Osteoblast (primary cell): Measurements from ENCODE around the gene WDFY4. TPM values are rescaled to one million over a fixed set of nuclear protein-coding genes. Genes with fewer than 3 reads are reported as not detected.

Experiments
- DNase-seq: peaks from one replicate; pipeline ENCODE4 v3.0.0; 2011; ENCODE audit warnings: low spot score, mixed read lengths; ENCODE audit not compliant: insufficient read length; ENCODE audit errors: missing footprints
- H2AFZ ChIP-seq: 2 replicates; pipeline ENCODE4 v1.6.0; 2011; ENCODE audit warnings: mild to moderate bottlenecking, low read length
- H3K27ac ChIP-seq: 2 replicates; pipeline ENCODE4 v1.5.1; 2011; ENCODE audit warnings: mild to moderate bottlenecking, low read depth, low read length, moderate library complexity
- H3K27me3 ChIP-seq: 2 replicates; pipeline ENCODE4 v1.6.0; 2012; ENCODE audit warnings: mild to moderate bottlenecking, control low read depth, inconsistent platforms, low read length, moderate library complexity; ENCODE audit not compliant: insufficient read depth
- H3K36me3 ChIP-seq: 2 replicates; pipeline ENCODE4 v1.5.1; 2011; ENCODE audit warnings: mild to moderate bottlenecking, low read length, control low read depth, moderate library complexity; ENCODE audit not compliant: insufficient read depth
- H3K4me1 ChIP-seq: 2 replicates; pipeline ENCODE4 v1.5.1; 2011; ENCODE audit warnings: mild to moderate bottlenecking, low read length, control low read depth, moderate library complexity; ENCODE audit not compliant: insufficient read depth
- H3K4me2 ChIP-seq: 2 replicates; pipeline ENCODE4 v1.6.0; 2011; ENCODE audit warnings: mild to moderate bottlenecking, low read length; ENCODE audit not compliant: insufficient read depth
- H3K4me3 ChIP-seq: fragments of 200-600 bp; sonication (generic); 3 replicates; pipeline ENCODE4 v1.5.1; 2012; ENCODE audit warnings: mild to moderate bottlenecking, low read length, inconsistent platforms; ENCODE audit not compliant: insufficient read depth
- H3K79me2 ChIP-seq: 2 replicates; pipeline ENCODE4 v1.6.0; 2012; ENCODE audit warnings: mild to moderate bottlenecking, low read length, control low read depth, inconsistent platforms; ENCODE audit not compliant: insufficient read depth
- H3K9me3 ChIP-seq: 2 replicates; pipeline ENCODE4 v1.5.1; 2011; ENCODE audit warnings: low read depth, low read length, control low read depth
- H4K20me1 ChIP-seq: 2 replicates; pipeline ENCODE4 v1.6.0; 2012; ENCODE audit warnings: mild to moderate bottlenecking, low read length, control low read depth; ENCODE audit not compliant: insufficient read depth
- total RNA-seq: library from RNA; depleted of rRNA; stranded (reverse); fragments of >200 nt; gene quantifications from 2 replicates; pipeline ENCODE4 v1.2.3, GENCODE V29; 2012
- TF ChIP-seq, protein P1 (sequence below): IDR thresholded peaks from 2 replicates; pipeline ENCODE4 v1.5.1; 2011; ENCODE audit warnings: mild to moderate bottlenecking, low read depth, low read length, moderate library complexity; ENCODE audit errors: extremely low read depth

The WDFY4 gene
- total RNA-seq, 1 donor = 0.36 TPM

DNA sequence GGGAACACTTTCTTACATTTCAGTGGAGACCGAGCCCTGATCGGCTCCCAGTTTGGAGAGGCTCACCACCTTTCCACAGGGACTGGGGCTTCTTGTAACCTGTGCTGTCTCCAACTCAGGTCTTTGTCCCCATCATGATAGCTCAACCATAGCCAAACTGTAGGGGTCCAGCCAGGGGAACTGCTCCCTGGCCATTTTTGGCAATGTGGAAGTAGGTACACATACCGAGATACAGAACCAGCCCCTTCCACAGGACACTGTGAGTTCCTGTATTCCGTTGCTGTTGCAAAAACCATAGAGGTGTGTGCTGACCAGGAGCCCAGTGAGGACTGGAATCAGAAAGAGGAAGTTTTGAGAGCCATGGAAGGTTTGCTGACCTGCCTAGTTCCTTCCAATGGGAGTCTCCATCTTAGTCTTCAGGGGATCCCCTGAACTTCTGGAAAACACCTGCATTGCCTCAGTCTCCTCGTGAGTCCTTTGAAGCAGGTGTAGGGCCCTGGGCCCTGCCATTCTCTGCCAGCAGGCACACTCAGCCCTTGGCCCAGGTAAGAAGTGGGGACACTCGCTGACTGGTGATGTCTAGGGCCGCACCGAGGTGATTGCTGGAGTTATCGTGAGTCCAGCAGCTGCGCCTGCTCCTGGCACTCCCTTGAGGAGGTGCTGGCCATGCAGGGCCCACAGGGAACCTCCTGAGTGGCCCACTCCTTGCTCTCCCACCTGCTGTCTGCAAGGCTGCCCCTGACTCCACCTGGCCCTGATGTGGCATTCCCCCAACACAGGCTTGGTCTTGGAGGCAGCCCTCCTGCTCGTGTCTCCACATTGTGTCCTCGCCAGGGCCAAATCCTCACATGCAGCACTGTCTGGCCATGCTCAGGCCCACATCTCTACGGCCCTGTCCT is 11.2 kb downstream of the WDFY4 start:
- Histone ChIP-seq H3K36me3 (no peaks in the 10 kb centered on the region), H3K9me3 (no peaks in the 10 kb centered on the region), H2AFZ (no peak overlapping the region), H3K27me3 (peaks cover 20% of the 10 kb centered on the region), H3K4me1 (no peaks in the 10 kb centered on the region), H4K20me1 (no peaks in the 10 kb centered on the region), H3K27ac (no peak overlapping the region), H3K4me3 (no peak overlapping the region), H3K79me2 (no peaks in the 10 kb centered on the region), H3K4me2 (no peak overlapping the region)
- DNase-seq = peak; percentile 68
- TF ChIP-seq, protein P1, sequence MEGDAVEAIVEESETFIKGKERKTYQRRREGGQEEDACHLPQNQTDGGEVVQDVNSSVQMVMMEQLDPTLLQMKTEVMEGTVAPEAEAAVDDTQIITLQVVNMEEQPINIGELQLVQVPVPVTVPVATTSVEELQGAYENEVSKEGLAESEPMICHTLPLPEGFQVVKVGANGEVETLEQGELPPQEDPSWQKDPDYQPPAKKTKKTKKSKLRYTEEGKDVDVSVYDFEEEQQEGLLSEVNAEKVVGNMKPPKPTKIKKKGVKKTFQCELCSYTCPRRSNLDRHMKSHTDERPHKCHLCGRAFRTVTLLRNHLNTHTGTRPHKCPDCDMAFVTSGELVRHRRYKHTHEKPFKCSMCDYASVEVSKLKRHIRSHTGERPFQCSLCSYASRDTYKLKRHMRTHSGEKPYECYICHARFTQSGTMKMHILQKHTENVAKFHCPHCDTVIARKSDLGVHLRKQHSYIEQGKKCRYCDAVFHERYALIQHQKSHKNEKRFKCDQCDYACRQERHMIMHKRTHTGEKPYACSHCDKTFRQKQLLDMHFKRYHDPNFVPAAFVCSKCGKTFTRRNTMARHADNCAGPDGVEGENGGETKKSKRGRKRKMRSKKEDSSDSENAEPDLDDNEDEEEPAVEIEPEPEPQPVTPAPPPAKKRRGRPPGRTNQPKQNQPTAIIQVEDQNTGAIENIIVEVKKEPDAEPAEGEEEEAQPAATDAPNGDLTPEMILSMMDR = no peak

DNA sequence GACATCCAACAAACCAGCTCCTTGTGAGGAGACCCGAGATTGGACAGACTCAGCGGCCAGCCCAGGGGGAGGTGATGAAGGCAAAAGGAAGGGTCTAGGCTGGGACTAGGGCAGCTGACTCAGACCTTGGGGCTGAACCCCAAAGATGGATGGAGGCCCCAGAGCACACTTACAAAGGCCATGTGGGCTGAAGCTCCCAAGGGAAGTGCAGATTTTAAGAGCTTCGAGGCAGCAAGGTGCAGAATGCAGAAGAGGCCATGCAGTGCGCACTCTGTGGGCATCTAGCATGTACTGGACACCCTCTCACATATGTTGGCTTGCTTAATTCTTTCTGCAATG is 11.8 kb downstream of the WDFY4 start:
- H3K36me3 ChIP-seq = no peaks in the 10 kb centered on the region
- H3K27me3 ChIP-seq = peaks cover 20% of the 10 kb centered on the region
- H2AFZ ChIP-seq = no peak overlapping the region
- TF ChIP-seq, protein P1 = no peak
- H3K4me2 ChIP-seq = no peak overlapping the region
- DNase-seq = no peak
- H4K20me1 ChIP-seq = no peaks in the 10 kb centered on the region
- H3K79me2 ChIP-seq = no peaks in the 10 kb centered on the region
- H3K27ac ChIP-seq = no peak overlapping the region
- no peaks in the 10 kb centered on the region for H3K9me3 ChIP-seq
- H3K4me3 ChIP-seq = no peak overlapping the region
- H3K4me1 ChIP-seq = no peaks in the 10 kb centered on the region

DNA sequence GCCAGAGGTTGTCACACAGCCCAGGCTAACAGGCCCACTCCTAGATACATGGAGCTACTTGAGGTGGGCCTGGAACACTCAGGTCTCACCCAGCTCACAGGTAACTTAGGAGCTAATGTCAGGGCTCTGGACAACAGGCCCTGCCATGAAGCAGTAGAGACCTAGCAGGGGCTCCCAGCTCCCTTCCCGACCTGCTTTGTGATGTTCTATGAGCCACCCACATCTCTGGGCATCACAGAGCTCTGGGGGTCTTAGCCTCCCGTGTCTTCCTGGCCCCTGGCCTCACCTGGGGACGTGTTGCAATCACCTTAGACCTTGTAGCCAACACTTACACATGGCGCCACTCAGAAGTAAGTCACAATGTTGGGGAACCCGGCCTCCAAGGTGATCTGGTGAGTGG is 12.4 kb downstream of the WDFY4 start:
- peaks cover 20% of the 10 kb centered on the region for H3K27me3 ChIP-seq
- H2AFZ ChIP-seq = no peak overlapping the region
- TF ChIP-seq, protein P1 = no peak
- H3K79me2 ChIP-seq = no peaks in the 10 kb centered on the region
- H3K4me1 ChIP-seq = no peaks in the 10 kb centered on the region
- H3K36me3 ChIP-seq = no peaks in the 10 kb centered on the region
- DNase-seq = no peak
- no peak overlapping the region for H3K4me3 ChIP-seq
- no peaks in the 10 kb centered on the region for H4K20me1 ChIP-seq
- H3K9me3 ChIP-seq = no peaks in the 10 kb centered on the region
- H3K4me2 ChIP-seq = no peak overlapping the region
- H3K27ac ChIP-seq = no peak overlapping the region

DNA sequence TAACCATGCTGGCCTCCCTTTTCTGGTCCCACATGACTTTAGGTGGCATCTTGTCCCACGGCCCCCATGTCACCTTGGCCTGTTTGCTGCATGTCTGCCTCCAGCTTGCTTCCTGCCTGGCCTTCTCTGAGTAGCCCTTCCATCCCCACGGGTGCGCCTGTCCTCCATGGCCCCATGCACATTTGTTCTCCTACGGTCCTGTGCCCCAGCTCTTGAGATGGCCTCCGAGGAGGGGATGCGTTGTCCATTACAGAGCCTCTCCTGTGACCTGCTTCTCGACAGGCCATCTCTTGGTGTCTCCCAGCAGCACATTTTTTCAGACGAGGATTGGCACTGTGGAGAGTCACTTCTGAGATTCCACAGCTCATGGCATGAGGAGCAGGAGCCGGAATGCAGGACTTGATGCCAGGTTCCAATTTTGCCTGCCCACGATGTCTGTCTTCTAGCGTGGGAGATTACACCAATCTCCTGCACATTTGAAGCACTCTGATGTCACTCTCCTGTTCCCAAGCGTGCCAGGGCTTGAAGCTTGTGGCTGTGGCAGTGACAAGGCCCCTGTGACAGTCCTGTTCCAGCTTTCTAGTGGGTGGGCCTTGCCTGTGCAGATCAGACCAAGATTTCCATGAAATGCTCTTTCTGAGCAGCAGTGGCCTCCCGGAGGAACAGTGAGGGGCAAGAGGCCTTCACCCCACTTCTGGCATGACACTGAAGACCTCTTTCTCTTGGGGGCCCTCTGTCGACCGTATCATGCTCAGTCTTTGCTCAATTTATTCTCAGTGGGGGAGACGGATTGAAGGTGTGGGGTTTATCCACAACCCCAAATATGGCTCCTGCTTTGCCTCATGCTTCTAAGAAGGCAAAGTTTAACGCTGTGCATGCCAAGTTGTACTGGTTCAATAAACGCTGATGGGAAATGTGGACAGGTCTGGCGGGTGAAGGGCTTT is 13.4 kb downstream of the WDFY4 start:
- no peak overlapping the region for H3K4me3 ChIP-seq
- DNase-seq = no peak
- H3K4me2 ChIP-seq = no peak overlapping the region
- no peaks in the 10 kb centered on the region for H3K4me1 ChIP-seq
- H3K79me2 ChIP-seq = no peaks in the 10 kb centered on the region
- H3K27me3 ChIP-seq = peaks cover 26% of the 10 kb centered on the region
- no peaks in the 10 kb centered on the region for H4K20me1 ChIP-seq
- no peak overlapping the region for H2AFZ ChIP-seq
- H3K36me3 ChIP-seq = no peaks in the 10 kb centered on the region
- no peaks in the 10 kb centered on the region for H3K9me3 ChIP-seq
- TF ChIP-seq, protein P1 = no peak
- H3K27ac ChIP-seq = no peak overlapping the region
